HG03378 (cell line): Measurements from ENCODE around the gene CD6.
"Not testable (repeated sequence)": the region's sequence is repeated elsewhere in the genome, so short reads cannot be mapped to it uniquely, and the experiment has no call there.

Source experiments
- ATAC-seq: cut with Tn5 transposase; IDR thresholded peaks from one replicate; pipeline ENCODE4 v1.9.1; 2021; ENCODE audit warnings: mild to moderate bottlenecking, moderate library complexity; ENCODE audit not compliant: unreplicated experiment

Gene CD6

GRCh38 chr11:61049063-61049377 lies 77.5 kb downstream of the CD6 start:
- no peak for ATAC-seq

- no peak for ATAC-seq
Measured at GRCh38 chr11:61049859-61050258, 78.4 kb downstream of the CD6 start.

GRCh38 chr11:61052182-61052972 lies 80.9 kb downstream of the CD6 start:
- ATAC-seq = no peak

GRCh38 chr11:61053191-61053590 lies 81.7 kb downstream of the CD6 start:
- no peak for ATAC-seq

GRCh38 chr11:61054513-61054912 lies 83.0 kb downstream of the CD6 start:
- no peak for ATAC-seq

- ATAC-seq = no peak
Measured at GRCh38 chr11:61054927-61055562, 83.6 kb downstream of the CD6 start.

GRCh38 chr11:61055776-61056175 lies 84.3 kb downstream of the CD6 start:
- ATAC-seq = no peak

GRCh38 chr11:61056571-61056970 lies 85.1 kb downstream of the CD6 start:
- ATAC-seq = no peak

- no peak for ATAC-seq
Measured at GRCh38 chr11:61056981-61057380, 85.5 kb downstream of the CD6 start.

GRCh38 chr11:61057615-61058014 lies 86.1 kb downstream of the CD6 start:
- no peak for ATAC-seq

- no peak for ATAC-seq
Measured at GRCh38 chr11:61058583-61059259, 87.2 kb downstream of the CD6 start.

GRCh38 chr11:61059260-61059752 lies 87.8 kb downstream of the CD6 start:
- no peak for ATAC-seq

GRCh38 chr11:61061081-61061826 lies 89.8 kb downstream of the CD6 start:
- peak; percentile 88 for ATAC-seq

GRCh38 chr11:61062181-61062930 lies 90.9 kb downstream of the CD6 start:
- no peak for ATAC-seq

GRCh38 chr11:61065236-61065635 lies 93.8 kb downstream of the CD6 start:
- ATAC-seq = not testable (repeated sequence)

GRCh38 chr11:61065955-61066638 lies 94.6 kb downstream of the CD6 start:
- ATAC-seq = no peak

- ATAC-seq = no peak
Measured at GRCh38 chr11:61066645-61067044, 95.2 kb downstream of the CD6 start.

- ATAC-seq = no peak
Measured at GRCh38 chr11:61067782-61068446, 96.4 kb downstream of the CD6 start.

GRCh38 chr11:61068581-61068980 lies 97.1 kb downstream of the CD6 start:
- no peak for ATAC-seq
